Stimulated activated CD4-positive, alpha-beta T cell treated with anti-CD3 and anti-CD28 coated beads, Interleukin-4, amount 100 ng/mL, for 24 hours (primary cell): ENCODE measurements around the gene TBL1XR1.
"Not testable (repeated sequence)": the region's sequence is repeated elsewhere in the genome, so short reads cannot be mapped to it uniquely, and the experiment has no call there.

Experiments
- DNase-seq: peaks from one replicate; pipeline ENCODE4 v3.0.0-alpha.2; 2020

TBL1XR1 gene

DNA sequence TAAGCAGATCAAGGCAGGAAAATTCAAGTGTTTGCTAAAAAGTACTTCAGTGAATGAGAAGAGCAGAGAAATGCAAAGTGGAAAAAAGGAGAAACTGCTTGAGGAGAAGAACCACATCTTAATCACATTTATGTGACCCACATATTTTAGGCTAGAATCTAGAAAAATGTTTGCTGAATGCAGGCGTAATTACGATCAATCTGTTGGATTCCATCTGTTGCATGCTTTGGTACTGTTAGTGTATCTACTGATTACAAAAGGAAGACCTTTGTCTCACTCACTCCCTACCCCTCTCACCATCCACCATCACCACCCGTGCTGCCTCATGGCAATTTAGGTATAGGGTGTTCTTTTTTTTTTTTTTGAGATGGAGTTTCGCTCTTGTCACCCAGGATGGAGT is 9.7 kb upstream of the TBL1XR1 start:
- DNase-seq, result no peak

DNA sequence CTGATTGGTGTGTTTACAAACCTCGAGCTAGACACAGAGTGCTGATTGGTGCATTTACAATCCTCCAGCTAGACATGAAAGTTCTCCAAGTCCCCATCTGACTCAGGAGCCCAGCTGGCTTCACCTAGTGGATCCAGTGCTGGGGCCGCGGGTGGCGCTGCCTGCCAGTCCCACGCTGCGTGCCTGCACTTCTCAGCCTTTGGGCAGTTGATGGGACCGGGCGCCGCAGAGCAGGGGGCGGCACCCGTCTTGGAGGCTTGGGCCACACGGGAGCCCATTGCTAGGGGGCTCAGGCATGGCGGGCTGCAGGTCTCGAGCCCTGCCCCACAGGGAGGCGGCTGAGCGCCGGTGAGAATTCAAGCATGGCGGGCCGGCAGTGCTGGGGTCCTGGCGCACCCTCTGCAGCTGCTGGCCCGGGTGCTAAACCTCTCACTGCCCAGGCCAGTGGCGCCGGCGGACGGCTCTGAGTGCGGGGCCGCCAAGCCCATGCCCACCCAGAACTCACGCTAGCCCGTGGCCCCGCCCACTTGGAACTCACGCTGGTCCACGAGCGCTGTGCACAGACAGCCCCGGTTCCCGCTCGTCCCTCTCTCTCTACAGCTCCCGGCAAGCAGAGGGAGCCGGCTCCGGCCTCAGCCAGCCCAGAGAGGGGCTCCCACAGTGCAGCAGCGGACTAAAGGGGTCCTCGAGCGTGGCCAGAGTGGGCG is 6.6 kb upstream of the TBL1XR1 start:
- DNase-seq, result no peak

DNA sequence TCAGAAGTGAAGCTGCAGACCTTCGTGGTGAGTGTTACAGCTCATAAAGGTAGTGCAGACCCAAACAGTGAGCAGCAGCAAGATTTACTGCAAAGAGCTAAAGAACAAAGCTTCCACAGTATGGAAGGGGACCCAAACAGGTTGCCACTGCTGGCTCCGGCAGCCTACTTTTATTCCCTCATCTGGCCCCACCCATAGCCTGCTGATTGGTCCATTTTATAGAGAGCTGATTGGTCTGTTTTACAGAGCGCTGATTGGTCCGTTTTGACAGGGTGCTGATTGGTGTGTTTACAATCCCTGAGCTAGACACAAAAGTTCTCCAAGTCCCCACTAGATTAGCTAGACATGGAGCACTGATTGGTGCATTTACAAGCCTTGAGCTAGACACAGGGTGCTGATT is 5.7 kb upstream of the TBL1XR1 start:
- not testable (repeated sequence) for DNase-seq

DNA sequence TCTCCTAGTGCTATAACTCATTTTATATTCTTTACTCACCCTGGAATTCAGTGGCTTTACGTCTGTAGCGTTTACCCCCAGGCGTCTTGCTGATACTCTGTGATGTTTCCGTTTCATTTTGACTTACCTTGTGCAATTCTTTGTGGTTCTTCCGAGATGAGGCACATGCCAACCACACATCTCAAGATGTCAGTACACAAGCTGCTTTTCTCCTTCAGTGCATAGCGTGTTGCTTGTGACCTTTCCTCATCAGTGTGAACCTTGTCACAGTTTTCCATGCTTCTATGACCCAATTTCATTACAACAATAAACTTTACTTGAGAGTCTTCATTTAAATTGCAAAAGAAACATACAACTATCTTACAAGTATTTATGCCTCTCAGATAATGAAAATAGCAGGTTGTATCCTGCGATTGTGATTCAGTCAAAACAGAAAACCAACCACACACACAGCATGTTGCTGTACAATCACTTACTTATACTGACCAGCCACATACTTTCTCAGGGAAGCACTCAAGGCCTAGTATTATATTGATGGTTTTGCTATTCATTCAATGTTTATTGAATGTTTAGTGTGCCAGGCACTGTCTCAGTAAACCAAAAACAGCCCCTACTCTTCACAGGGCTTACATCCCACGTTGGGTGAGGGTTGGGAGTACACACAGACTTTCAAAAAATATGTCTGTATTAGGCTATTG is 4.6 kb upstream of the TBL1XR1 start:
- DNase-seq, result peak; percentile 71

DNA sequence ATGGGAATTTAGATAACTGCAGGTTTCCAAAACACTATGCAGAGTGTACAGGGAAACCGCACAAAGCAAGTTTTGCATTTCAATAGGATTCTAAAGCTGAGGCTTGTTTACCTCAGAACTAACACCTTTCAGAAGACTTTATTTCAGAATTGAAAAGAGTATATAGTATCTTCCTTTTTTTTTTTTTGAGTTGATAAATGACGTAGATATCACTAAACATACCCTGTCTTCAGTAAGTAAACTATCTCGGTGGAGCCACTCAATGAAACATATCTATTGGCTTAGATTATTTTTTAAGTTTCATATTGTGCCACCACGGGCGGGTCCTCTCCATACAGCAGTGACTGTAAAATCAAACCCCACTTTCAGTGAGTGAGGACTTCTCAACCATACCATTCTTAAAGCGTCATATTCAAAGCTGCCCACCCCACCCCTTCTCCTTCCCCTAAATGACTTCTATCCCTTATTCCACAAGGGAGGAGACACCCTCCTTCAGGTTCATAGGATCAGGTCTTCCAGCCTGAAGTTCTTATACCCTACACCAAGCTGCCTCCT is 2.0 kb upstream of the TBL1XR1 start:
- DNase-seq, result no peak

DNA sequence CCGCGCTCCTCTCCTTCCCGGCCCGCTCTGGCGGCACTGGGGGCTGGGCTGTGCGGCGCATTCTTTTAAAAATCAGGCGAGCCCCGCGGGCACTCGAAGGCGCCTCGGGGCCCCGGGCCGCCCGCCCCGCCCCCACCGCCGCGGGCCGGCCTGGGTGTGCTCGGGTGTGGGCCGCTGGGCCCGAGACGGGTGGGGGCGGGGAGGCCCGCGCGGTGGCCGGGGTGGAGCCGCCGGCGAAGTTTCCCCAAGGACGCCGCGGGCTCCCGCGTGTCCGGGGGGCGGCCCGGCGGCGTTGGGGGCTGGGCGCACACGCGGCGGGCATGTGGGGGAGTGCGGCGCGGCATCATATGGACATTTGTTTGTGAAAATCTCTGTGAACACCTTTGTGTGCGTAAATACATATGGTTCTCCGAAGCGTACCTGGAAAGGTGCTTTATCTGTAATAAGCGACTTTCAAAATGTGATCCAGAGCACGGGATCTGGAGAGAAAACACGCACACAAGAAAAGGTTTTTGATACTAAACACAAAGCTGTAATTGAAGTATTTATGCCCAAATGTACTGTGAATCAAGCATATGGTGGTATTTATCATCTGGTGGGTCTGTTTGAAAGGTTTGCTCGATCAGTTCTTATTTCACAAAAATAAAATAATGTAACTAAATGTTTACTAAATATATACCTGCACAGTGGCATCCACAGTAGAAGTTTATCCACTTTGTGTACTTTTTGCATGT is 612 bp upstream of the TBL1XR1 start:
- no peak for DNase-seq

DNA sequence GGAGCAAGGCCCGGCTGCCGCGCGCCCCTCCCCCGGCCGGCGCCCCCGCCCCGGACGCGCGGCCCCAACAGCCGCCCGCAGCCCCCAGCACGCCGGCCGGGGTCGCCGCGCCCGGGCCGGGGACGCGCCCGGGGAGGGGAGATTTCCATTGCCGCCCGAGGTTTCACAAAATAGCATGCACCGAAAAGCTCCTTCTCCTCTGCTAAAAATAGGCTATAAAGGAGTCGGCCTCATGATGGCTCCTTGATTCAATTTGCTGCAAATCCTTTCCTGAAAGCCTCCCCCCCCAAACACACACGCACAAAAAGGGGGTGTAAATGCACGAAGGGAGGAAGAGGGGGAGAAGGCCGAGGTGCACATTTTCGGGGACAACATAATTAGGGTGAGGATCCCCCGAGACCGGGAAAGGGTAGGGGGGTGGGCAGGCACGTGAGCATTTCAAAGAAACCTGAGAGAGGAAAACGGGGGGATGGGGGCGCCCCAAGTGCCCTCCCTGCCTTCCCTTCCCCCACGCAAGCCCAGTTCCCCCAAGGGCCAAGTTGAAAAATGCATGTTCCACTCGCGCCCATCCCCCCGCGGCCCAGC is 734 bp downstream of the TBL1XR1 start:
- peak; percentile 65 for DNase-seq

DNA sequence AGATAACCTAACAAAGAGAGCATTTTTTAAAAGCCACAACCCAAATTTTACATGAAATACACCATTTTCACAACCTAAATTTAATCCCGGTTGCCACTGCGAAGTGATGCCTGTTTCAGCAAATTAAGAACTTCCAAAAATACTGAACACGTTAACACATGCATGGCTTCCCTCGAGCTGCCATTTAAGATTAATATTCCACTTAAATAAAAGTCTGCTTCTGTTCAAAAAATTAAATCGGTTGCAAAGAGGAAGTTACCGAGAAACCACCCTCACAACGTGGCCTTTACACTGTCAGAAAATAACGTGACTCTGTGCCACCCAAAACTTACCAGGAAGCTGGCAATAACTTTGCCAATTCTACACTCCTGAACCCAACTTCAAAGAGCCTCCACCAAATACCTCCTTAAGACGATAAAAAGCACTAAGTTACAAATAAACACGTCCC is 1.2 kb downstream of the TBL1XR1 start:
- DNase-seq, result peak; percentile 32

DNA sequence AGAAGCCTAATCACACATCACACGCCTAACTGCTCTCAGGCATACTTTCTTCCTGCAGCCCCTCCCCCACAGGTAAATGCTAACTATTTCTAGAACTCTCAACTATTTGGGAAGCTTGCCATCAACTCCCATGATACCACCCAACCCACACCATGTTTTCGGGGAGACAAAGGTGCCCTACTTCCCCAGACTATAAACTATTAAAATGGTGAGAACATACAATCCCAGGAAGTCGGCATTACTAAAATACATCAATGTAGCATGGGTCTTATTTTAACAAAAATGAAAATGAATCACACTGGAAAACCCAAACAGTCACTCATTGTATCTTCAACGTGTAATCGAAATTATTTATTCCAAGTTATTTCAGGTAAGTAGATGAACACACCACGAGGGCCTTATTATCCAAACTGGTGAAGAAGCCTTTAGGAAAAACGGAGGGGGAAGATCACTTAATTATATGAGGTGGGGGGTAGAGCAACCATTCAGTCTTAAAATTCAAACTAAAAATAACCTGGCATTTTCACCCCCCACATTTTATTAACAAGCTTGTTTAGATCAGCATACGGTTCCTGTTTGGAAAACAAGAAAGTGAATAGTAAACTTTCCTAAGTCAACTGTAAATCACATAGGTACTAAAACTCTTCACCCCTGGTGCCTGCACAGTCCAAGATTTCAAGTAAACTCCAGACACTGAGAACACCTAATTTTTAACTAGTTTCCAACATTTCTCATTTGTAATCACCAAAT is 1.9 kb downstream of the TBL1XR1 start:
- peak; percentile 19 for DNase-seq

DNA sequence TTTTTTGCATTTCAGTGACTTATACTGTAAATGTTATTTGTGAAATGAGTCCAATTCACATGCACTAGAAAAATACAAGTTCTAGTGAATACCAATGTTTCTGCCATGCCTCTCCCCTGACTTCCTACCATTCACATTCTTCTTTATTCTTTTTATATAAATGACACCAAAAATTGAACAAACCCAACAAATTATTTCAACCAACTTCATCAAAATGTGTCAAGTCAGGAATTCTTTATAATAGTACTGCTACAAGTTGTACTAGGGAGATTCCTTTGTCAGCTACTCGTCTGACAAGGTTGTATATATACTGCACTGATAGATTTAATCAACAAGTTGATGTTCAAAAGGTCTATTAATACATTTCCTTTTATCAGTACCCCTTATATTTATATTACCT is 3.0 kb downstream of the TBL1XR1 start:
- DNase-seq, result no peak

DNA sequence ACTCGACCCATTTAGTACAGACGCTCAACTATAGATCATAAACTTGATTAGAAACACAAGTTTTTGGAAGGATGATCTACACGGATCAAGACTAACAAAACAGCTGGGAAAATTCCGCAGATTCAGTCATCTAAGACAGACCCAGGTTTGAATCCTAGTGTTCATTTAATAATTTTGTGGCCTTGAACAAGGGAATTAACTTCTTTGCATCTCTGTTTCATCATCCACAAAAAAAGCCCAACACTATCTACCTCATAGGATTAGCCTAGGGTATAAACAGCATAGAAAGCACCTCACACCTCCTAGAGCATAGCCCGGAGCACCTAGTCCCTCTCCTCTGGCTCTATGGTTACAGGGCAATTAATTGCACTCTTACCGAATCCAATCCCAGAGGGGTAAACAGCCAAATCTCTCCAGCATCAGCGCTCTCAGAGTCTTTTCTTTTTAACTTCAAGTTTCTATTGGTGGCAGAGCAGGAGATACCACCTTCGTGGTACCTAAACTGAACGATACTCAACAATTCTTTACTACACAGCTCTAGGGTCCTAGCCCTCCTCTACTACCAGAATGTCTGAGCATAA is 3.5 kb downstream of the TBL1XR1 start:
- no peak for DNase-seq

DNA sequence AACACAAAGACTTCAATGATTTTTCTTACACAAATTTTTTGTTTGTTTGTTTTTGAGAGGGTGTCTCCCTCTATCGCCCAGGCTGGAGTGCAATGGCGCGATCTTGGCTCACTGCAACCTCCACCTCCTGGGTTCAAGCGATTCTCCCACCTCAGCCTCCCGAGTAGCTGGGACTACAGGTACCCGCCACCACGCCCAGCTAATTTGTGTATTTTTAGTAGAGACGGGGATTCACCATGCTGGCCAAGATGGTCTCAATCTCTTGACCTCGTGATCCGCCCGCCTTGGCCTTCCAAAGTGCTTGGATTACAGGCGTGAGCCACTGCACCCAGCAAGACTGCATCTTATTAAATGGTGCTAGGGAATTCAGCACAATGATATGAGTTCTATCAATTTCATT is 4.0 kb downstream of the TBL1XR1 start:
- DNase-seq, result not testable (repeated sequence)

DNA sequence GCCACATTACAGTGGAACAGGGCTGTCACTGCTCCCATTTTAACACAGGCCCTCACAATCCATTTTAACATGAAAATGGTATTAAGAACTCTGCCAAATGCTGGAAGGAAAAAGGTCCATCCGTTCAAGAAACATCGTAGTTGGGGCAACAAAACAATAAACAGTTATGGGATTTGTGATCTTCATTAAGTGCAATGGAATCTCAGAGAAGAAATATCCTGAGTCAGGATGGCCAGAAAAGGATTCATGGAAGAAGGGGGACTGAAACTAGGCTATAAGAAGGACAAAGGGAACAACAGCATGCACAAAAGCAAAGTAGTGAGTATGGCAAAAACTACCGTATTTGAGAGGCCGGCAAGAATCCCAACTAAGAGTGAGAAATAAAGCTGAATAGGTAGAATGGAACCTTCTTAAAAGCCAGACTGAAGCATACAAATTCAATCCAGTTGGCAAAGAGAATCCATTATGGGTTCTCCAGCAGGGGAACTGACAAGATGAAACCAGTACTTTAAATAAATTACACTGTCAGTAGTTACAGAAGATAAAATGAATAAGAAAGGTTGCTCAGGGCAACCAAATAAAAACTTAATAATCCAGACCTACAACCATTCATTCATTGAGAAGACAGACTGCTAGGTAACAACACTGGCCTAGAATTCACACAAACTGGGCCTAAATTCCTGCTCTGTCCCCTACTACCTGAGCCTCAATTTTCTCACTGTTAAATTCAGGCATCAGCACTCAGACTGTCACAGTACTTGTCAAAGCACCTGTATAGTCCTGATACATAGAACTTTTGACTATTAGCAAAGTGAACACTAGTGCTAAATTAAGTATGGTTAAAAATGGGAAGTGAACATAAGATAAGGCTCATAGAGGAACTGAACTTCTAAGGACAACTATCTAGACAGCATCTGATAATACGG is 6.3 kb downstream of the TBL1XR1 start:
- DNase-seq, result no peak

DNA sequence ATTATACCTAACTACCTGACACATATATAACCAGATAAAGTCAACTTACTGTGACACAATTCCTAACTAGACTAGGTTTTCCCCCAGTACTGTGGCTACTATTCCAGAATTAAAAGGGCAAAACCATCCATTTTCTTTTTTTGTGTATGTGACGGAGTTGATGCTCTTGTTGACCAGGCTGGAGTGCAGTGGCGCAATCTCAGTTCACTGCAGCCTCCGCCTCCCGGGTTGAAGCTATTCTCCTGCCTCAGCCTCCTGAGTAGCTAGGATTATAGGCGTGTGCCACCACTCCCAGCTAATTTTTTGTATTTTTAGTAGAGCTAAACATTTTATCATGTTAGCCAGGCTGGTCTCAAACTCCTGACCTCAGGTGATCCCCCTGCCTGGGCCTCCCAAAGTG is 7.1 kb downstream of the TBL1XR1 start:
- not testable (repeated sequence) for DNase-seq

DNA sequence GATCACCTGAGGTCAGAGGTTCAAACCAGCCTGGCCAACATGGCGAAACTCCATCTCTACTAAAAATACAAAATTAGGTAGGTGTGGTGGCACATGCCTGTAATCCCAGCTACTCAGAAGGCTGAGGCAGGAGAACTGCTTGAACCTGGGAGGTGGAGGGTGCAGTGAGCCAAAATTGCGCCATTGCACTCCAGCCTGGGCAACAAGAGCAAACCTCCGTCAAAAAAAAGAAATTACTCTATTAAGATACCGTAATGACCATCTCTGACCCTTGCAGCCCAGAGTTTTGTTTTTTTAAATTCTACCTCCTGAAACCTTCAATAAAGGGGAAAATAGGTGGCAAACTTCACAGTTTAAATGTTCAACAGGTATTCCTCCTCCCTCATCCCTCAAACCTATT is 9.0 kb downstream of the TBL1XR1 start:
- DNase-seq, result not testable (repeated sequence)

DNA sequence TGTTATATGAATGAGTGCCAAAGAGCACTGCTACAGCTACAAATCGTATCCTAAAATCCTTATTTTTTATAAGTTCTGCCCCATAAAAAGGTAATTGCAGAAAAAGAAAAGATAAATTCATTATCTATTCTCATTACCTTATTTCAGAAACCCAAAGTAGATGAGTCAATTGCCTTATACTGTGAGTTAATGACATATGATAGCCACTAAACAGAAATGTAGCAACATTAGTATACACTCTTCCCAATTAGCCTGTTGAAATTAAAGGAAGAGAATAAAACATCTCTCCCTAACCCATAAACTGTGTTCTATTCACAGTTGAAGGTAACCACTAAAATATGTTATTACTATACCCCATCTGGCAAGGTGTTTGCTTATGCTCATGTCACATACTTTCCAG is 11.0 kb downstream of the TBL1XR1 start:
- no peak for DNase-seq

DNA sequence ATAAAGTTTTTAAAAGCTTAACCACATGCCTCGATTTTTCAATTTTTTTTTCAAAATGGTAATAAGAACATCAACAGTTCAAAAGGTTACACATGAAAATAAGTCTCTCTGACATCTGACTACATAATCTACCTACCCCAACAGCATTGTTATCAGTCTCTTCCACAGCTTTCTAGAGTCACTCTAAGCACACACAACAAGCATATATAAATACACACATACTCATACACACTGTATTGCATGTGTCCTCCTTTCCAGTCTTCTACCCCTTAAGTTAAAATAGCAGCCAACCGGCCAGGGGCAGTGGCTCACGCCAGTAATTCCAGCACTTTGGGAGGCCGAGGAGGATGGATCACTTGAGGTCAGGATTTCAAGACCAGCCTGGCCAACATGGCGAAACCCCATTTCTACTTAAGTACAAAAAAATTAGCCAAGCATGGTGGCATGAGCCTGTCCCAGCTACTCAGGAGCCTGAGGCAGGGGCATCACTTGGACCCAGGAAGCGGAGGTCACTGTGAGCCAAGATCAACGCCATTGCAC is 12.2 kb downstream of the TBL1XR1 start:
- DNase-seq, result no peak

DNA sequence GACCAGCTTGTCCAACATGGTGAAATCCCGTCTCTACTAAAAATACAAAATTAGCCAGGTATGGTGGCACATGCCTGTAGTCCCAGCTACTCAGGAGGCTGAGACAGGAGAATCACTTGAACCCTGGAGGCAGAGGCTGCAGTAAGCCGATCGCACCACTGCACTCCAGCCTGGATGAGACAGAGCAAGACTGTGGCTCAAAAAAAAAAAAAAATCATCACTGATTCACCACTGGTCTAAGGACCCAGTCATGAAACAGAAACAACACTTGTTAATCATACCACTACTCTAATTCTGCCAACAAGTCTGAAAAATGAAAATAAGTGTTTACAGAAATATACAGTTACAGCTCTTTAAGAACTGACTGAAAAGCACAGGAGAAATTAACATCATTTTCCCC is 12.7 kb downstream of the TBL1XR1 start:
- peak; percentile 29 for DNase-seq

DNA sequence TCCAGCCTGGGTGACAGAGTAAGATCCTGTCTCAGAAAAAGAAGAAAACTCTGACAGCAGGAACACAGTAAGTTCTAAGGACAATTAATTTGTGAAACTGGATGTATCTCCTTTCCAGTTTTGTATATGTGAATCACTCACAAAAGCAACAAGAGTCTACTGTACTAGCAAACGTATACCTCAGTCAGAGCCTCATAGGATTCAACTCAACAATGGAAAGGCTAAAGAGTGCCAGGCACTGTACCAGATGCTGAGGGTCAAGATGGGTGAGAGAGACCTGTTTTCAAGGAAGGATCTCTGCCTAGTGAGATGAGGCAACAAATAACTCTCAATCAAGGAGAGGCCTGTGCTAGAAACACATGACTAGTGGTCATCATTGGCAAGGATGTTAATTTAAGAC is 14.9 kb downstream of the TBL1XR1 start:
- DNase-seq, result no peak

DNA sequence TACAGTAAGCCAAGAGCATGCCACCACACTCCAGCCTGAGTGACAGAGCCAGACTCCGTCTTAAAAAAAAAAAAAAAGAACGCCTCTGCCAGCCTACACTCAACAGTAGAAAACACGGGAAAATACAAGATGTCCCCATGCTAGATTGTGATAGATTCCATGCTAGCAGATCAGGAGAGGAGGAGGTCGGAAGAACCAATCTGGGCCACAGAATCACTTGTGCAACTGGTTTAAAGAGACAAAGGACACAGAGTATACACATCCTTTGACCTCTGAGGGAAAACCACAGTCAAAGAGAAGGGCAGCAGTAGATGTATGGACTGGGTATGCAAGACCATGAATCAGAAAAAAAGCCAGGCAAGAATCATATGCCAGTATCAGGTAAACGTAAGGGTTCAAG is 15.9 kb downstream of the TBL1XR1 start:
- DNase-seq, result no peak

DNA sequence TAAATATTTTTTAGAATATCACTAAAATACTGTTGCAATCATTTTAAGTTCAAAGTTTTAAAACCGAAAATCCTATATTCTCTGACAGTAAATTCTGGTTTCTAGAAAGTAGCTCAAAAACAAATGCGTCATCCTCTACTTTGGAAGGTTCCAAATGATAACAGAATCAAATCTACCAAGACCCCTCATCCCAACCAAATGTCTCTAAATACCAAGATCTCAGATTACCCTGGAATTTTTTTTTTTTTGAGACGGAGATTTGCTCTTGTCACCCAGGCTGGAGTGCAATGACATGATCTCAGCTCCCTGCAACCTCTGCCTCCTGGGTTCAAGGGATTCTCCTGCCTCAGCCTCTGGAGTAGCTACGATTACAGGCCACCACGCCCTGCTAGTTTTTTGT is 16.8 kb downstream of the TBL1XR1 start:
- DNase-seq, result no peak
